CD4-positive, alpha-beta T cell treated with Interleukin-17A for 1 hour (primary cell): ENCODE data around the gene JMJD6.

Source experiments
- DNase-seq: peaks from one replicate; pipeline ENCODE4 v3.0.0-alpha.2; 2020

Gene JMJD6

DNA sequence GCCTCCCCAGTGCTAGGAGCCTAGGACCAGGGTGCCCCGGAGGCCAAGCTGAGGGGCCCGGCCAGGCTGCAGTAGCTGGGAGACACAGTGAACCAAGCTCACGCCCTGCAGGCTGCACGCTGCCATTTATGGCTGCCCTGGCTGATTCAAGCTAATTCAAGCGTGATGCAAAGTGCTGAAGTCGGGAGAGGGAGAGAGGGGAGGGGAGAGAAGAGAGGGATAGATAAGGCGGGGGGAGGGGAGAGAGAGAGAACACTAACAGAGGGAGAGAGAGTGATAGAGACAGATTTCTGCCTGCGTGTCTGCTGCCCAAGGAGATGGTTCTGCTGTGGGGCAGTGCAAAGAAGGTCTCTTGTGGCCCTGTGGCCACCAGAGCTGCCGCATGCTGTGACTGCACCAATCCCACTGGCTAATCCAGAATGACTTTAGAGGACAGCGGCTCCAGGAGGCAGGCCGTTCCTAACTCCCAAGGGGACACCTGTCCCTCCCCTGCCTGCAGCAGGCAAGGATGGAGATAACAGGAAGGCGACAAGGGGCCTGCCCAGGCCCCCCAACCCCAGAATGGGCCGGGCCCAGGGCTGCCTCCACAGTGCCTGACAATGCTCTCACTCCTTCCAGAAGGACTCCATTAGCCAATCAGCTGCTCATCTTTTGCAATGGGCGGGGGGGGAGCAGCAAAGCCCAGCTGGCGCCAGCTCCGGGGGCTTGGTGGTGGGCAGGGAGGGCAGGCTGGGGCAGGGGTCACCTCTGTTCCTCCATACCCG, 28.5 kb downstream of the JMJD6 start:
- no peak for DNase-seq

- DNase-seq, result no peak
These were observed 29.4 kb downstream of the JMJD6 start for GRCh38 chr17:76696763-76697701.

- DNase-seq, result no peak
These were observed 31.2 kb downstream of the JMJD6 start for GRCh38 chr17:76695059-76695831.

DNA sequence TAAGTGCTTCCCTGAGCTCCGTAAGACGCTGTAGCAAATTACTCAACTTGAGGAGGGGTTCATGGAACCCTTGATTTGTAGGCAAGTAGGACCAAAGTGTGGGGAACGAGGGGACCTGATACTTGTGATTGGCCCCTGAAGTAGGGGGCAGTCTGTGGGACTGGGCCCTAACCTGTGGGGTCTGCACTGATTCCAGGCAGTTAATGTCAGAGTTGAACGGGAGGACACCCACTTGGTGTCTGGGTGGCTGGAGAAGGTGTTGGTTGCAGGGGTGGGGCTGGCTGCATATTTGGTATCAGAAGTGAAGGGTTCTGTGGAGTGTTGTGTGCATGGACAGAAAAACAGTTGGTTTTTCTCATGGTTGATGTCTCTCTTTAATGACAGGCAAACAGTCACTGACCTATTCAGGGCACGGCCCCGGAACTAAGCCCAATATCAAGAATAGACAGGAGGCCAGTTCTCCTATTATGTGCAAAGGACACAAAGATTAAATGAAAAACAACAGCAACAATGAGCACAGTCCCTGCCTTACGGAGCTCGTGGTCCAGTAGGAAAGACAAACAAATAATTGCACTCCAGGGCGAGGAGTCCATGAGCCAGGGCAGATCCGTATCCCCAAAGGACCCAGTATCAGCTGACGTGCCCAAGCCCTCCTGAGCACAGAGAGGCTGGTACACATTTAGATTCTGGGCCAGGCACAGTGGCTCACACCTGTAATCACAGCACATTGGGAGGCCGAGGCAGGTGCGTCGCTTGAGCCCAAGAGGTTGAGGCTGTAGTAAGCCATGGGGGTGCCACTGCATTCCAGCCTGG, 34.8 kb downstream of the JMJD6 start:
- DNase-seq, result no peak

- no peak for DNase-seq
These were observed 35.7 kb downstream of the JMJD6 start for GRCh38 chr17:76690596-76691280.

GRCh38 chr17:76689859-76690258, 36.5 kb downstream of the JMJD6 start:
- no peak for DNase-seq

- DNase-seq, result no peak
These were observed 38.2 kb downstream of the JMJD6 start for GRCh38 chr17:76688165-76688622.

- no peak for DNase-seq
These were observed 38.9 kb downstream of the JMJD6 start for GRCh38 chr17:76687298-76688164.

- DNase-seq, result no peak
These were observed 39.7 kb downstream of the JMJD6 start for GRCh38 chr17:76686538-76687297.

- no peak for DNase-seq
These were observed 40.6 kb downstream of the JMJD6 start for GRCh38 chr17:76685846-76686245.

DNA sequence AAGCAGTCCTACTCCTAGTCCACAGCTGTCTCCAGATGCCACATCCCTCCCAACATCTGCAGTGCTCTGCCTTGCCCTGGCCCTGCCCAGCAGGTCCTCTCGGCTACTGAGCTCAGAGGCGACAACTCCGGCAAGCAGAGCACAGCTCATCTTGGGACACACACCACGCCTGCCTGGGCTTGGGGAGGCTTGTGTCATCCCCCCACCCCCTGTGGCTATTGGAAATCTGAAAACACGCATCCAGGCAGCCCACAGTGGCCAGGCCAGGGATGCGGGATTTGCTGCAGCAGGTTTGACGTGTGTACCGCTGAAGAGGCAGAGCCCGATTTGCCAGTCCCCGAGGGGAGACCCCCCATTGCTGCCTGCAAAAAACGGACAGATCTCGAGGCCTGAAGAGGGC, 41.0 kb downstream of the JMJD6 start:
- DNase-seq, result no peak

- no peak for DNase-seq
These were observed 41.6 kb downstream of the JMJD6 start for GRCh38 chr17:76684756-76685155.

DNA sequence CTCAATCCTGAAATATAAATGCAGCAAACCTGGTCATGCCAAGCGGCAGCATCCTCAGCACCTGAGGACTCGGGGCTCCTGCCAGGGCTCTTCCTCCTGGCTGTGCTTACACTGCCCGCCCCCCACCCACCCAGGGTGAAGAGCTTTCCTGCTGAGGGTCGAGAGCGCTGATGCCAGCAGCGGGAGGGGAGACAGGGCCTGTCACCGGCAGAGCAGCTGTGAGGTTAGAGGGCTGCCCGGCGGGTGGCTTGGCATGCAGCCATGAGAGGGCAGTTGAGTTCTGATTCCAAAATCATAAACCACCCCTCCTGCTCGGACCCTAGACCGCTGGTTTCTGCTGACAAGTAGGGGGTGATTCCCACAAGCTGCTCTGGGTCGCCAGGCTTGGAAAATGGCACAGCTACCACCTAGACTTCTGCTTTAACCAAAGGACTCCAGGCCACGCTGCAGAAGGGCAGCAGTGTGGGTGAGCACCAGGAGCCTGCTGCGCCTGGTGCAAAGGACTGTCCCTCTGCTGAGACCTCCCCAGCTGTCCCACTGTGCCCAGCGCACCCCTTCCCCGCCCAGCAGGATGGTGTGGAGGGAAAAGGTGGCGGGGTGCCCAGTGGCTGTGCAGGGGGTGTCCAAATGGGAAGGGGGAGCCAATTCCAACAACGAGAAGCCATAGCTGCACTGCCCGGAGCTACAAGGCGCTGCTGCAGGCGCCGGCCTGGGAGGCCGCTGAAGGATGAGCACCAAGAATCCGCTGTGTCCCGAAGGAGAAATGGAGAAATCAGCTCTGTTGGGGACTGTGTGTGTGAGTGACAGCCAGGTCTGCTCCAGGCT, 42.3 kb downstream of the JMJD6 start:
- DNase-seq, result no peak

DNA sequence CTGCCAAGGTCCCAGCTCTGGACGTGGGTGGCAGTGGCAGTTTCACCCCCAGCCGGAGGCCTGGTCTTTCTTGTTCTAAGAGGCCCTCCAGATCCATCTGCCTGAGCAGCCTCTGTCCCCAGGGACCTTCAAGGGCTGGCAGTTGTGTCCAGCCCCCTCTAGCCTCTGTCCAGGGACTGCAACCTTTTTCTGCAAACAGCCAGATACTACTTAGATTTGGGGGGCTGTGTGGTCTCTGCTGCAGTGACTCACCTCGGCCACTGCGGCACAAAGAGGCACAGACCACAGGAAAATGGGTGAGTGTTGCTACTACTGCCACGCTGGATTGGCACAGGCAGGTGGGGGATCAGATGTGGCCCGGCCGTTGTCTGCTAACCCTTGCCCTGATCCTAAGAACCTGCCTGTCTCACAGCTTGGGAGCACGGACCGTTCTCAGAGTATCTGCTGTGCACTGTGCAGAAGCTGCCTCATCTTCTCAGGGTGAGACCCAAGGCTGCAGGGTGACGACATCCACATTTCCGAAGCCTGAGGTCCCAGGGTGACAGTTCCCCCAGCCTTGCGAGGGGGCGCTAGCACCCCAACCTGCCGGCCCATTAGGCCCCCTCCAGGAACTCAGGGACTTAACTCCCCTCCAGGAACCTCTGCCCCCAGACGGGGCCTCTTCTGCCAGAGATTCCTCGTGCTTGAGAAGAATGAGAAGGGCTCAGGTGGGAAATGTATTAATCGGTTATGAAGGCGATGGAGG, 43.2 kb downstream of the JMJD6 start:
- DNase-seq, result no peak

GRCh38 chr17:76682296-76682695, 44.1 kb downstream of the JMJD6 start:
- DNase-seq, result no peak

DNA sequence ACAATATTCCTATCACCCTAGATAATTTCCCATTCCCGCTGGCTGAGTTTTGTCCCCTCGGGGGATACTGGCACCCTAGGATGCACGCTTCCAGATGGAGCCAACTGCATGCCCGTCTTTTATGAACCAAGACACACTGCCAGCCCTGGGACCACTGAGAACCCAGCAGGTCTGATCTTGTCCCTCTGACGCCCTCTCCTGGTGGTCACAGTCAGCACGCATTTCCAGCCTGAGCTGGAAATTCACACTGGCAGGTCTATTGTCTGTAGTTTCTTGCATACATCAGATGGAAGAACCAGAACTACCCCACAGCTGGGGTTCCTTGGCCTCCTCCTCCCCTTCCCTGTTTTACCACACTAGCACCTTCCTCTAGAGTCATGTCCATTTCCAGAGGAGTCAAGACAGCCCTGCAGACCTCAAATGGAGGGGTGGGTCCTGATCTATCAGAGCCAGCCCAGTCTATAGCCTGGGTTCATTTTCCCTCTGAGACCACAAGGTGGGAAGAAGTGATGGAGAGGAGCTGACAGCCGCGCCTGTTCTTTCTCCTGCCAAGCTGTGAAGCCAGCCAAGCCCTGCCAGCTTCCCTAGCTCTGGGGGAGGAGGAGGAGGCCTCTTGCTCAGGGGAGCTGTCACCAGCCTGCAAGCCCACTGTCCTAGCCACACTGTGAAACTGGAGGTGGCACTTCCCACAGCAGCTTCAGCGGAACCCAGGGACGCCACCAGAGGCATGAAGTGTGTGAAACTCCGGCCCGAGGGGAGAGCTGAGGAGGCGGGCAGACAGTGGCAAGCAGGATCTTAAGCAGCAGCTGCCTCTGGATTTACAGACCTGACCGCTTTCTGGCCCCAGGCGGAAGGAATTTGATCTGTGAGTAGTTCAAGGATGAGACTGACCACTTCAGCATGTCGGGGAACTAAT, 44.9 kb downstream of the JMJD6 start:
- DNase-seq, result peak; percentile 80

DNA sequence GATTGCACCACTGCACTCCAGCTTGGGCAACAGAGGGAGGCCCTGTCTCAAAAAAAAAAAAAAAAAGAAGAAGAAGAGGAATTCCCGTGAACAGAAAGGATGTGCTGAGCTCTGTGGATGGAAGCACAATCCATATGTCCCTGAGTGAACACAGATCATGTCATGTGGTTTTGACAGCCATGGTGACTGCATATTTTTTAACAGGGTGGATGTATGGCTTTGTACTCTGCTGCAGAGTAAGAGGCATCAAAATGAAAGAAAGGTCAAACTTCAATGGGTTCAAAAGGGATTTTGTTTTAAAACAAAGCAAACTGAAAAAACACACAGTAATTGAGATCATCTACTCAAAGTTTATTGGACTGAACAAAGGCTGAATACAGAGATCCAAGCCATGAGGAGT, 47.2 kb downstream of the JMJD6 start:
- DNase-seq, result no peak
